Sigmoid colon (tissue), 4 donors: ENCODE data around the gene ACSL6.

ENCODE experiments used
- EP300 ChIP-seq, 4 donors: sonication (generic); formaldehyde crosslinking; IDR thresholded peaks; one replicate each; pipeline ENCODE4 v1.6.1; 2017; ENCODE audit warnings: antibody characterized with exemption in 4 of 4
- POLR2A ChIP-seq, 2 donors: fragments of 450-650 bp; IDR thresholded peaks; one replicate each; pipeline ENCODE4 v1.6.1; 2016; ENCODE audit warnings: antibody characterized with exemption in 2 of 2, mild to moderate bottlenecking in 2 of 2, moderate library complexity in 2 of 2
- POLR2AphosphoS5 ChIP-seq, 4 donors: sonication (generic); formaldehyde crosslinking; IDR thresholded peaks; one replicate each; pipeline ENCODE4 v1.6.1; 2017; ENCODE audit warnings: antibody characterized with exemption in 4 of 4
- TF ChIP-seq, protein P1 (sequence below), 4 experiments: fragments of 450-650 bp in 3 of 4; fragments of 200-600 bp in 1 of 4; IDR thresholded peaks; one replicate each; pipeline ENCODE4 v1.5.1; 2016 to 2019; ENCODE audit warnings: antibody characterized with exemption in 4 of 4, mild to moderate bottlenecking in 3 of 4, moderate library complexity in 2 of 4

DNA sequence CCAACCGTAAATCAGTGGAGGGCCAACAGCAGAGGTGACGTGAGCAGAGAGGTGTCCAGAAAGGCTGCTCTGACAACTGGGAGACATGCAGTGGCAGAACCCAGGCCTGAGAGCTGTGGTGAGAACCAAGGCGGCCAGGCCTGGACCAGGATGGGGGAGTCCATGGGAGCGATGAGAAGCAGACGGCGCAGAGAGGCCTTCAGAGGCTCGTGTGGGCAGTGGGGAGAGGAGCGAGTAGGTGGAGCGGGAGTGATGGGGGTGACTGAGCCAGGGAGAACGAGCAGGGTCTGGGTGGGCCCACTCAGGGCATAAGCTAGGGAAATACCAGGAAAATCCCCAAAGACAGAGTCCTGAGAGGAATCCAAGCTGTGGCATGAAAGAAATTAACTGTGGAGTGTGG, 41.1 kb upstream of the ACSL6 start:
- no peak for TF ChIP-seq POLR2A (IDR thresholded peaks at IDR 0.05)
- TF ChIP-seq, protein P1, sequence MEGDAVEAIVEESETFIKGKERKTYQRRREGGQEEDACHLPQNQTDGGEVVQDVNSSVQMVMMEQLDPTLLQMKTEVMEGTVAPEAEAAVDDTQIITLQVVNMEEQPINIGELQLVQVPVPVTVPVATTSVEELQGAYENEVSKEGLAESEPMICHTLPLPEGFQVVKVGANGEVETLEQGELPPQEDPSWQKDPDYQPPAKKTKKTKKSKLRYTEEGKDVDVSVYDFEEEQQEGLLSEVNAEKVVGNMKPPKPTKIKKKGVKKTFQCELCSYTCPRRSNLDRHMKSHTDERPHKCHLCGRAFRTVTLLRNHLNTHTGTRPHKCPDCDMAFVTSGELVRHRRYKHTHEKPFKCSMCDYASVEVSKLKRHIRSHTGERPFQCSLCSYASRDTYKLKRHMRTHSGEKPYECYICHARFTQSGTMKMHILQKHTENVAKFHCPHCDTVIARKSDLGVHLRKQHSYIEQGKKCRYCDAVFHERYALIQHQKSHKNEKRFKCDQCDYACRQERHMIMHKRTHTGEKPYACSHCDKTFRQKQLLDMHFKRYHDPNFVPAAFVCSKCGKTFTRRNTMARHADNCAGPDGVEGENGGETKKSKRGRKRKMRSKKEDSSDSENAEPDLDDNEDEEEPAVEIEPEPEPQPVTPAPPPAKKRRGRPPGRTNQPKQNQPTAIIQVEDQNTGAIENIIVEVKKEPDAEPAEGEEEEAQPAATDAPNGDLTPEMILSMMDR (IDR thresholded peaks at IDR 0.05) = no peak
- TF ChIP-seq POLR2AphosphoS5 (IDR thresholded peaks at IDR 0.05) = no peak
- no peak for TF ChIP-seq EP300 (IDR thresholded peaks at IDR 0.05)
